Choroid plexus epithelial cell (primary cell): Measurements from ENCODE around the gene XPR1.
"Not testable (repeated sequence)": the region's sequence is repeated elsewhere in the genome, so short reads cannot be mapped to it uniquely, and the experiment has no call there.

ENCODE experiments used
- DNase-seq: peaks from one replicate; pipeline ENCODE4 v3.0.0-alpha.2; 2010; ENCODE audit warnings: low read depth
- H3K4me3 ChIP-seq: 2 replicates; pipeline ENCODE4 v1.5.1; 2011; ENCODE audit warnings: low read depth, mild to moderate bottlenecking, control low read depth, low read length, moderate library complexity
- TF ChIP-seq, protein P1 (sequence below): conservative IDR thresholded peaks from 2 replicates; pipeline ENCODE4 v1.5.1; 2011; ENCODE audit warnings: low read depth, mild to moderate bottlenecking, control low read depth, inconsistent platforms, low read length, moderate library complexity

The XPR1 gene

DNA sequence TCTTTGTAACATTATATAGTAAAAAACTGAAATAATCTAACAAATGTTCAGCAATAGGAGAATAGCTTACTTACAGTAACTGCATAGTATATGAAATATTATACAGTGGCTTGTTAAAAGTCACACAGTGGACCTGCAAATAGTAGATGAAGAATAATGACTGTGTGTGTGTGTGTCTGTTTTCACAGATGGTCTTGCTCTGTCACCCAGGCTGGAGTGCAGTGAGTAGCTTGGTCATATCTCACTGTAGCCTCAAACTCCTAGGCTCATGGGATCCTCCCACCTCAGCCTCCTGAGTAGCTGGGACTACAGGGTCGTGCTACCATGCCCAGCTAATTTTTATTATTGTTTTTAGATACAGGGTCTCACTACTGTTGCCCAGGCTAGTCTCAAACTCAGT is 213.5 kb downstream of the XPR1 start:
- no peak overlapping the region for H3K4me3 ChIP-seq
- DNase-seq: no peak
- TF ChIP-seq, protein P1, sequence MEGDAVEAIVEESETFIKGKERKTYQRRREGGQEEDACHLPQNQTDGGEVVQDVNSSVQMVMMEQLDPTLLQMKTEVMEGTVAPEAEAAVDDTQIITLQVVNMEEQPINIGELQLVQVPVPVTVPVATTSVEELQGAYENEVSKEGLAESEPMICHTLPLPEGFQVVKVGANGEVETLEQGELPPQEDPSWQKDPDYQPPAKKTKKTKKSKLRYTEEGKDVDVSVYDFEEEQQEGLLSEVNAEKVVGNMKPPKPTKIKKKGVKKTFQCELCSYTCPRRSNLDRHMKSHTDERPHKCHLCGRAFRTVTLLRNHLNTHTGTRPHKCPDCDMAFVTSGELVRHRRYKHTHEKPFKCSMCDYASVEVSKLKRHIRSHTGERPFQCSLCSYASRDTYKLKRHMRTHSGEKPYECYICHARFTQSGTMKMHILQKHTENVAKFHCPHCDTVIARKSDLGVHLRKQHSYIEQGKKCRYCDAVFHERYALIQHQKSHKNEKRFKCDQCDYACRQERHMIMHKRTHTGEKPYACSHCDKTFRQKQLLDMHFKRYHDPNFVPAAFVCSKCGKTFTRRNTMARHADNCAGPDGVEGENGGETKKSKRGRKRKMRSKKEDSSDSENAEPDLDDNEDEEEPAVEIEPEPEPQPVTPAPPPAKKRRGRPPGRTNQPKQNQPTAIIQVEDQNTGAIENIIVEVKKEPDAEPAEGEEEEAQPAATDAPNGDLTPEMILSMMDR: no peak

DNA sequence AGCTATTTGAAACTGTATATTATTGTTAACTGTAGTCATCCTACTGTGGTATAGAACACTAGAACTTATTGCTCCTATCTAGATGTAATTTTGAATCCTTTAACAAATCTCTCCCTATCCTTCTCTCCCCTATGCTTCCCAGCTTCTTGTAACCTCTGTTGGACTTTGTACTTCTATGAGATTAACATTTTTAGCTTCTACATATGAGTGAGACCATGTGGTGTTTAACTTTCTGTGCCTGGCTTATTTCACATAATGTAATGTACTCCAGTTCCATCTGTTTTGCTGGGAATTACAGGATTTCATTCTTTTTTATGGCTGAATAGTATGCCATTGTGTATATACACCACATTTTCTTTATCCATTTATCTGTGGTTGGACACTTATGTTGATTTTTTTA is 216.4 kb downstream of the XPR1 start:
- no peak for DNase-seq
- TF ChIP-seq, protein P1: no peak
- H3K4me3 ChIP-seq: no peak overlapping the region

DNA sequence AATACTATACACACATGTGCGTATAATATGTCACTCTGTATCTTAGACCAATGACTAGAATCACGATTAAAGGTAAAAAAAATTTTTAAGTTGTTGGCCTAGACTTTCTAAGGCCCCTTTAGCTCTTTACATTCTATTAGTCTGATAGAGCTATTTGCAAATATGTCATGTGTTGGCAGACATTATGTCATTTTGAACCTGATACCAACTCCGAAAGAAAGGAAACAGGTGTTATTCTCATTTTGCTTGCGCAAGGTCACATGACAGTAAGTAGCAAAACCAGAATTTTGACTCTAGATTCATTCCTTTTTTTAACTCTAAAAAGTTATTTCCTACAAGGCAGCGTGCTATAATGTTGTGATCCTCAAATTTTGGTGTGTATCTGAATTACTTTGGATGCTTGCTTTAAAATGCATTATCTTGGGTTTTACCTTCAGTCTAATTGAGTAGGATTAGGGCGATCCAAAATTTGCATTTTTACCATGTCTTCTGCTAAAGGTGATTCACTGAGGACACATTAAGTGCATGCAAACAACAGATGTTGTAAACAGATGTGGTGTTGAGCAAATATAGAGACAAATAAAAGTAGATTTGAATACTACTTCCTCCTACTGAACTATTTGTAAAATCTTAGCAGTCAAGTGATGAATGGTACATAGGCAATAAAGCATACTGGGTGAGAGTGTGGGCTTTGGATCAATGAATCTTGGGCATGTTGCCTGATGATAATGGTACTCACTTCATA is 217.4 kb downstream of the XPR1 start:
- TF ChIP-seq, protein P1: no peak
- no peak overlapping the region for H3K4me3 ChIP-seq
- no peak for DNase-seq

DNA sequence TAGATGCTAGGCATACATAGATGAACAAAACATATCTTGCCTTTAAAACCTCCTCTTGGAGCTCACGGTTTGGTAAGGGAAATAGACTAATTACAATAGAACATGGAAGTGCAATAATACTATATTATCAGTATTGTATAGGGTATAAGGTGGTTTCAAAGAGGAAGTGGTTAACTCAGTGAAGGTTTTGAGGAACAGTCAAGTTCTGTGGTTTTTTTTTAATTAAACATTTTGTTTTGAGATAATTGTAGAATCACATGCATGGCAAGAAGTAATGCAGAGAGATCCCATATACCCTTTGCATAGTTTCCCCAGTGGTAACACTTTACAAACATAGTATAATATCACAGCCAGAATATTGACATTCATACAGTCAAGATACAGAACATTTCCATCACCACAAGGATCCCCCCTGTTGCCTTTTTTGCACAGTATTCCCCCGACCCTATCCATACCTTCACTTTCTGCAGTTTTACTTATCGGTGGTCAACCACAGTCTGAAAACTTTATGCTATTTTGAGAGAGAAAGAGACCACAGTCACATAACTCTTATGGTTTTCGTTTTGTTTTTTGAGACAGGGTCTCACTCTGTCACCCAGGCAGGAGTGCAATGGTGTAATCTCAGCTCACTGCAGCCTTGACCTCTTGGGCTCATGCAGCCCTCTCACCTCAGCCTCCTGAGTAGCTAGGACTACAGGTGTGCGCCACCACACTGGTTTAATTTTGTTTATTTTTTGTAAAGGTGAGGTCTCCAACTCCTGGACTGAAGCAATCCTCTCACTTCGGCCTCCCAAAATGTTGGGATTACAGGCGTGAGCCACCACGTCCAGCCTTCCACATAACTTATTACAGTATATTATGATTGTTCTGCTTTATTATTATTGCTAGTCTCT is 220.4 kb downstream of the XPR1 start:
- H3K4me3 ChIP-seq: no peak overlapping the region
- no peak for DNase-seq
- TF ChIP-seq, protein P1: no peak

DNA sequence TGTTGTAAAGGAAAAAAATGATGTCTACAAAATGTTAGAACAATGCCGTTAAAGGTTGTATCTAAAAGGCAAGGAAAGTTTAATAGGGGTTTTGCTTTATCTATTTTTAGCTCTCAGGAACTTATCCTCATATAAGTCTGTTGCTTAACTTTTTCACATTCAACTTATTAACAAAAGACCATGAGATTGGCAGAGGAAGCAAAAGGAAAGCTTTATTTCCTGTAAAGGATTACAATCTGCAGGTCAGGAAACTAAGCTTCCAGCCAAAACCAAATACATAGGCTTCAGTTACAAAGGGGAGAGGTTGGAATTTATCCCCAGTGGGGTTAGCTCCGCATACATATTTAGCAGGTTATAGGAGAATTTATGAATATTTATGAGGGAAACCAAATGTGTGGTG is 222.2 kb downstream of the XPR1 start:
- TF ChIP-seq, protein P1: no peak
- DNase-seq: peak; percentile 22
- no peak overlapping the region for H3K4me3 ChIP-seq

DNA sequence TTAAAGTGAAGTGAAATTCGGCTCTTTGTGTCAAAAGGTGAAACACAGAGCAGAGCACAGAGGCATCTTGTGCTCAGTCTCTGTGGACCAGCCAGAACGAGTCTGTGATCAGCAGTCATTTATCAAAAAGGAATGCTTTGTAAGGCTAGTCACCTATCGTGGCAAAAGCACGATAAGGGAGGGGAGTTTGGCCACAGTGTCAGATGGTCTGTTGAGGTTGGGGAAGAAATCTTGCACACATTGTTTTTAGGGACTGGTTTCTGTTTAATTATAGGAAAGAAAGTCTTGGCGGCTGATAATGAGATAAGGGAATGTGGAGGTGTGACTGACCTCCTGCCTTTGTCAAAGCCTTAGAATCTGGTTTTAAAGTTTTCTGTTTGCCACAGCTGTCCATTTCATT is 222.6 kb downstream of the XPR1 start:
- H3K4me3 ChIP-seq: no peak overlapping the region
- peak; percentile 23 for DNase-seq
- TF ChIP-seq, protein P1: no peak

DNA sequence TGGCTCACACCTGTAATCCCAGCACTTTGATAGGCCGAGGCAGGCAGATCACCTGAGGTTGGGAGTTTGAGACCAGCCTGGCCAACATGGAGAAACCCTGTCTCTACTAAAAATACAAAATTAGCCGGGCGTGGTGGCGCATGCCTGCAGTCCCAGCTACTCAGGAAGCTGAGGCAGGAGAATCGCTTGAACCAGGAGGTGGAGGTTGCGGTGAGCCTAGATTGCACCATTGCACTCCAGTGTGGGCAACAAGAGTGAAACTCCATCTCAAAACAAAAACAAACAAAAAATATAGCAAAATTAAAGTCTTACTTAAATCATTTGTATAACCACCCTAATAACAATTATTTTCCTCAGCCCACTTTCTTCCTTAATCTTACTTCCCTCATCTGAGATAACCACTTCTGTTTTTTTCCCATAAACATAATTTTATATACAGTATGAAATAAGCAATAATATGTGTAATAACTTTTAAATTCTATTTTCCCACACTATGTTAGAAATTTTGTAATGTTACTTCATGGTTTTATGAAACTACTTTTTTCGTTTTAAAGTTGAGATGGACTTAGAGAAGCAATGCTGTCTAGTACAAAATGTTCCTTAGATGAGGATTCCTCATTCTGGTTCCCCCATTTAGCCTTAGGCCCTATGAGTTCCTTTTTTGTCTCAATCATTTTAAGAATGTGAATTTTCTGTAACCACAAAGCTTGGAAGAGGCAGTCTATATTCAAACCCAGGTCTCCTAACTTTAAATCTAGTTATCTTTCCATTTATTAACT is 226.3 kb downstream of the XPR1 start:
- not testable (repeated sequence) for H3K4me3 ChIP-seq
- DNase-seq: peak; percentile 30
